Caco-2 (cell line): ENCODE measurements around the gene SEZ6L2. TPM values are rescaled to one million over a fixed set of nuclear protein-coding genes. Genes with fewer than 3 reads are reported as not detected.

Source experiments
- BruUV-seq: library from RNA; stranded (reverse); fragments of 400-500 nt; replicated peaks from 2 replicates; lab custom pipeline; 2021; lab: Mats Ljungman, UMichigan
- CTCF ChIA-PET: fragments of 300-600 bp; sonication (Branson Sonifier 250); formaldehyde crosslinking; loops from one replicate; lab custom pipeline; 2022; ENCODE audit warnings: antibody characterized with exemption; lab: Charles Lee
- POLR2A ChIA-PET: fragments of 300-600 bp; sonication (Branson Sonifier 250); formaldehyde crosslinking; loops from one replicate; lab custom pipeline; 2022; ENCODE audit warnings: antibody characterized with exemption; lab: Charles Lee
- DNase-seq, 2 experiments: peaks; one replicate each; pipeline versions ENCODE4 v3.0.0 to v3.0.0-alpha.2; 2020 to 2022
- H3K27me3 ChIP-seq: replicated peaks from 2 replicates; pipeline ENCODE4 v1.6.0; 2011; ENCODE audit warnings: low read length; ENCODE audit not compliant: control insufficient read depth, insufficient read depth
- H3K36me3 ChIP-seq: 2 replicates; pipeline ENCODE4 v1.5.1; 2011; ENCODE audit warnings: low read length; ENCODE audit not compliant: control insufficient read depth, insufficient read depth
- H3K4me1 ChIP-seq: fragments of 250-450 bp; sonication (Bioruptor Pico); 2 replicates; pipeline ENCODE4 v1.5.1; 2020; ENCODE audit warnings: mild to moderate bottlenecking
- H3K4me3 ChIP-seq: 2 replicates; pipeline ENCODE4 v1.5.1; 2011; ENCODE audit warnings: low read depth, mild to moderate bottlenecking, control low read depth, low read length
- H3K9me3 ChIP-seq: fragments of 250-450 bp; sonication (Bioruptor Pico); 2 replicates; pipeline ENCODE4 v1.5.1; 2020; ENCODE audit warnings: mild to moderate bottlenecking, moderate library complexity
- H3K27ac Mint-ChIP-seq: one replicate; pipeline ENCODE4 v1.8.0; 2022; ENCODE audit warnings: mixed read lengths; ENCODE audit not compliant: unreplicated experiment
- H3K27me3 Mint-ChIP-seq: one replicate; pipeline ENCODE4 v1.8.0; 2022; ENCODE audit warnings: mixed read lengths; ENCODE audit not compliant: insufficient read depth, unreplicated experiment
- H3K36me3 Mint-ChIP-seq: one replicate; pipeline ENCODE4 v1.8.0; 2022; ENCODE audit warnings: mild to moderate bottlenecking, mixed read lengths; ENCODE audit not compliant: insufficient read depth, unreplicated experiment
- H3K4me1 Mint-ChIP-seq: one replicate; pipeline ENCODE4 v1.8.0; 2022; ENCODE audit warnings: low read depth, mixed read lengths; ENCODE audit not compliant: unreplicated experiment
- H3K4me3 Mint-ChIP-seq: one replicate; pipeline ENCODE4 v1.8.0; 2022; ENCODE audit warnings: mild to moderate bottlenecking, moderate library complexity, mixed read lengths; ENCODE audit not compliant: unreplicated experiment
- H3K9me3 Mint-ChIP-seq: one replicate; pipeline ENCODE4 v1.8.0; 2022; ENCODE audit warnings: mixed read lengths; ENCODE audit not compliant: unreplicated experiment
- CTCF ChIP-seq, 2 experiments: fragments of 200-600 bp in 1 of 2; IDR thresholded peaks; 1 replicate in 1 of 2; 2 replicates in 1 of 2; pipeline versions ENCODE4 v1.5.1 to v1.8.0; 2011 to 2022; ENCODE audit warnings: antibody characterized with exemption in 1 of 2, control low read depth in 1 of 2, inconsistent platforms in 1 of 2, low read depth in 1 of 2, low read length in 1 of 2, mild to moderate bottlenecking in 1 of 2, moderate library complexity in 1 of 2; ENCODE audit not compliant: insufficient read depth in 1 of 2, severe bottlenecking in 1 of 2, unreplicated experiment in 1 of 2
- intact Hi-C: fragments of 100-400 bp; cut with micrococcal nuclease; formaldehyde crosslinking; loops from one replicate; pipeline ENCODE4 v1.10.0; 2022; ENCODE audit not compliant: unreplicated experiment
- total RNA-seq: library from RNA; stranded (reverse); gene quantifications from 2 replicates; pipeline ENCODE4 v1.2.3, GENCODE V29; 2022

Gene SEZ6L2
- total RNA-seq, 1 experiment from 2014 or later, result 24.1 TPM

- Histone ChIP-seq H3K9me3 (no peaks in the 10 kb centered on the region), H3K36me3 (no peaks in the 10 kb centered on the region), H3K27me3 (no peaks in the 10 kb centered on the region), H3K4me3 (no peak overlapping the region), H3K4me1 (no peaks in the 10 kb centered on the region)
- H3K4me1 Mint-ChIP-seq, result no peaks in the 10 kb centered on the region
- intact Hi-C loops, result no loop called here
- no peak for DNase-seq
- H3K36me3 Mint-ChIP-seq, result peaks cover 6% of the 10 kb centered on the region
- no TSS peak for BruUV-seq
- ChIA-PET POLR2A (interaction anchor here (0.5 to 0.7 kb wide), 2 partner anchors 9 to 272 kb away, joined by 3 to 6 read pairs; partner anchors contain the start of gene SEZ6L2), CTCF (interaction anchor here (0.6 kb wide), 1 partner anchor 45 kb away, joined by 3 read pairs; no protein-coding TSS in a partner anchor)
- H3K27ac Mint-ChIP-seq, result no peak overlapping the region
- H3K4me3 Mint-ChIP-seq, result no peak overlapping the region
- H3K9me3 Mint-ChIP-seq, result no peaks in the 10 kb centered on the region
- TF ChIP-seq CTCF (IDR thresholded peaks at IDR 0.05; ENCODE audit: insufficient read depth in 1 of 2, low read depth in 1 of 2, low read length in 1 of 2, severe bottlenecking in 1 of 2, unreplicated experiment in 1 of 2), result no peak
- H3K27me3 Mint-ChIP-seq, result no peaks in the 10 kb centered on the region
Observed at GRCh38 chr16:29908719-29909220, 9.4 kb upstream of the SEZ6L2 start.

- TF ChIP-seq CTCF (IDR thresholded peaks at IDR 0.05; ENCODE audit: insufficient read depth in 1 of 2, low read depth in 1 of 2, low read length in 1 of 2, severe bottlenecking in 1 of 2, unreplicated experiment in 1 of 2), result no peak
- Histone ChIP-seq H3K9me3 (no peaks in the 10 kb centered on the region), H3K36me3 (no peaks in the 10 kb centered on the region), H3K4me1 (no peaks in the 10 kb centered on the region), H3K27me3 (no peaks in the 10 kb centered on the region), H3K4me3 (no peak overlapping the region)
- H3K9me3 Mint-ChIP-seq, result no peaks in the 10 kb centered on the region
- no peak for DNase-seq
- ChIA-PET CTCF (no interaction called here), POLR2A (interaction anchor here (0.5 kb wide), 1 partner anchor 273 kb away, joined by 6 read pairs; no protein-coding TSS in a partner anchor)
- no peak overlapping the region for H3K27ac Mint-ChIP-seq
- H3K36me3 Mint-ChIP-seq, result peaks cover 12% of the 10 kb centered on the region
- BruUV-seq, result no TSS peak
- no peaks in the 10 kb centered on the region for H3K4me1 Mint-ChIP-seq
- H3K27me3 Mint-ChIP-seq, result no peaks in the 10 kb centered on the region
- intact Hi-C loops, result no loop called here
- no peak overlapping the region for H3K4me3 Mint-ChIP-seq
Observed at GRCh38 chr16:29907973-29908372, 8.6 kb upstream of the SEZ6L2 start.

- Histone ChIP-seq H3K4me1 (0 out of 2 replicates have a peak, but pooled peaks cover 7% of the 10 kb centered on the region), H3K27me3 (no peaks in the 10 kb centered on the region), H3K36me3 (no peaks in the 10 kb centered on the region), H3K4me3 (no peak overlapping the region), H3K9me3 (no peaks in the 10 kb centered on the region)
- DNase-seq, result no peak
- TF ChIP-seq CTCF (IDR thresholded peaks at IDR 0.05; ENCODE audit: insufficient read depth in 1 of 2, low read depth in 1 of 2, low read length in 1 of 2, severe bottlenecking in 1 of 2, unreplicated experiment in 1 of 2), result no peak
- CTCF ChIA-PET, result interaction anchor here (0.6 kb wide), 1 partner anchor 11 kb away, joined by 3 read pairs; no protein-coding TSS in a partner anchor
- Mint-ChIP-seq H3K4me3 (no peak overlapping the region), H3K27ac (no peak overlapping the region), H3K9me3 (no peaks in the 10 kb centered on the region), H3K4me1 (no peaks in the 10 kb centered on the region), H3K27me3 (no peaks in the 10 kb centered on the region), H3K36me3 (peaks cover 12% of the 10 kb centered on the region)
- POLR2A ChIA-PET, result no interaction called here
- intact Hi-C loops, result no loop called here
- BruUV-seq, result no TSS peak
Observed at GRCh38 chr16:29906520-29907244, 7.3 kb upstream of the SEZ6L2 start.
